LNCAP (cell line): ENCODE data around the gene PLD5.

Source experiments
- CTCF ChIP-seq: fragments of 450-650 bp; IDR thresholded peaks from 2 replicates; pipeline ENCODE4 v1.5.1; 2017; ENCODE audit warnings: mild to moderate bottlenecking

The PLD5 gene

GRCh38 chr1:242454262-242455051 lies 70.0 kb downstream of the PLD5 start:
- TF ChIP-seq CTCF, result peak; percentile 90

GRCh38 chr1:242452573-242452972 lies 71.9 kb downstream of the PLD5 start:
- no peak for TF ChIP-seq CTCF

- TF ChIP-seq CTCF, result no peak
Measured at GRCh38 chr1:242449661-242450060, 74.8 kb downstream of the PLD5 start.

- TF ChIP-seq CTCF, result no peak
Measured at GRCh38 chr1:242448910-242449645, 75.4 kb downstream of the PLD5 start.

- no peak for TF ChIP-seq CTCF
Measured at GRCh38 chr1:242447689-242448088, 76.8 kb downstream of the PLD5 start.

- no peak for TF ChIP-seq CTCF
Measured at GRCh38 chr1:242440757-242441156, 83.7 kb downstream of the PLD5 start.

GRCh38 chr1:242435200-242435599 lies 89.3 kb downstream of the PLD5 start:
- TF ChIP-seq CTCF, result no peak
